ENCODE data around the gene PRRC2A.

PRRC2A gene

DNA sequence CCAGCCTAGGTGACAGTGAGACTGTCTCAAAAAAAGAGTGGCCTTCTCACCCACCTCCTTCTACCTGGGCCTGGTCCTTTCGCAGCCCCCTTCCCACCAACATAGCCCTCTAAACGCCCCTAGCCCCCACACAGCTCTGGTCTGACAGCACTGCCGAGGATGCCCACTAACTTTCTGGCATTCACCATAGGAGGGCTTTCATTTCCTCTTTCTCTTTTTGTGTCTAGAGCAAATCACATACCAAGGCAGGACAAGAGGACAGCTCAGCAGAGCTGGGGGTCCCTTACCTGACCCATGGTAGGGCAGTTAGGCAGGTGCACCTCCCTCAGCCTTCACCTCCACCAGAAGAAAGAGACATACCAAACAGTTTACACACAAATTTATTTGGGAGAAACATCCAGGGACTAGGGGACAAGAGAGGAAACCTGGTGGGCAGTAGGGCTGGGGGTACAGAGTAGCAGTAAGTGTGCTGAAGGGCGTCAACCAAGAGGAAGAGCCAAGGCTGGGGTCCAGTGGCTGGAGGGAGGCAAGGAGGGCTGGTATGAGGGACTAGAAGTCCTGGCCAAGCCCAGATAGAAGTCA is 55.9 kb downstream of the PRRC2A start:
- DNase-seq = no peak

DNA sequence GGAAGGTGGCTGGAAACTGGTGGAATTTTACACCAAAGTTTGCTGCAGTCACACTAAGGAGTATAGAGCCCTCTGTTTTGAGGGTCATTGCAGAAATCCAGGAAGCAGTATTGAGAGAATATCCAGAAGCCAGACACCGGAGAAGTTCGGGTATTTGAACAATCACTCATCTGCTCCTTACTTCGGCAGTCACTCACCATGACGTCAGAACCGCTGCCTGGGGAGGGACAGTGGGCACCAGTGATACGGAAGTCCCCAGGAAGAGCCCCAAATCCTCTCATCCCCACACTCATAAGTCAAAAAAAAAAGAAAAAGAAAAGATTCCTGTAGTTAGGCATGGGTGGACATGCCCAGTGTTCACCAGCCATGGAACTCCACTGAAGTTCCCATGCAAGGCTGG is 56.4 kb downstream of the PRRC2A start:
- DNase-seq = no peak

DNA sequence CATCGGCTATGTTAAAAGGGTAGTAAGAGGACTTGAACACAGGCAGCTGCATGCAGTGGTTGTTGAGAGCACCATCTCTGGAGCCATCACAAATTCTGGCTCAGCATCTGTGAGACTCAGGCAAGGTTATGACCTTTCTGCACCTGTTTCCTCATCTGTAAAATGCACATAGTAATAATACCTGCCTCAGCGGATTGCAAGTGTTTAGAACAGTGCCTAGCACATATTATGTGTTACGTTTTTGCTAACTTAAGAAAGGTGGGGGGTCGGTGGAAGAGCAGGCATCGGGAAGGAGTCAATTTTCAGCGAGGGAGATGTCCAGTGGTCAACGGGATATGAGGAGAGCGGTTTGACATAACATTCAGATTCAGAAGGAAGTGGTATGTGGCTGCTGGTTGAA is 57.4 kb downstream of the PRRC2A start:
- no peak for DNase-seq

DNA sequence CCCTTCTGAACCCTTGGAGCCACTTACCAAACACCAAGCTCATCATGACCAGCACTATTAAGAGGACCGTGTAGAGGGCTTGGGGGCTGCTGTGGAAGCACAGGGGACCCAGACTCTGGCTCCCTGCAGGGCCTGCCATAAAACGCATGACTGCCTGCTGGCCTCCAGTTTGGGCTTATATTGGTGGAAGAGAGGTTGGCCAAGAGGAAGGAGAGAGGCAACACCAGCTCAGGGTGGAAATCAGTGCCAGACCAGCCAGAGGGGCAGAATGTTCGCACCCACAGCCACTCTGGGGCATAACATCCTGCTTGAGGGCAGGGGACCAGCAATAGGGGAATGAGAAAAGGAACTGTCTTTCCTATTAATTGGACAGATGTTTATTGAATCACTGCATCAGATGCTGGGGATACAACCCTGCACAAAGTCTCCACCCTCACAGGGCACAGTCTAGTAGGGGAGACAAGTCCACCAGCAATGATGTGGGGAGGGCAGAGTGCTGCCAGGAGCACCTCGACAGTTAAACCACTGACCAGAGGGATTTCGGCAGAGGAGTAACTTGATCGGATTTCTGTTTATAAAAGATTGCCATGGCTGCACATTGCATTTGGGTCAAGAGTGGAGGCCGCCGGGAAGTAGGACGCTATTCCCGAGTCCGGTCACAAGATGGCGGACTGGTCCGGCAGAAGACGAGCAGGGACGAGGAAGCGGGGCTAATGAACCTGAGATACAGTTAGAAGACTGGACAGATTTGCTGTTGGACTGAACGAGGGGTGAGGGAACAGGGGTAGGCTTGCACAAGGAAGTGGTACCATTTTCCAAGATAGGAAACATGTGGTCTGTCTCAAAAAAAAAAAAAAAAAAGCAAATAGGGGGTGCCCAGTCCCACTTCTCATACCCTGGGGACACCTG is 60.0 kb downstream of the PRRC2A start, which contains the start of gene LY6G5C:
Gene LY6G5C, minus strand, starts transcription at position 842 of the 909 bp plus-strand sequence. Its CDS starts 694 bp downstream, at position 148.
- peak; percentile 35 for DNase-seq

DNA sequence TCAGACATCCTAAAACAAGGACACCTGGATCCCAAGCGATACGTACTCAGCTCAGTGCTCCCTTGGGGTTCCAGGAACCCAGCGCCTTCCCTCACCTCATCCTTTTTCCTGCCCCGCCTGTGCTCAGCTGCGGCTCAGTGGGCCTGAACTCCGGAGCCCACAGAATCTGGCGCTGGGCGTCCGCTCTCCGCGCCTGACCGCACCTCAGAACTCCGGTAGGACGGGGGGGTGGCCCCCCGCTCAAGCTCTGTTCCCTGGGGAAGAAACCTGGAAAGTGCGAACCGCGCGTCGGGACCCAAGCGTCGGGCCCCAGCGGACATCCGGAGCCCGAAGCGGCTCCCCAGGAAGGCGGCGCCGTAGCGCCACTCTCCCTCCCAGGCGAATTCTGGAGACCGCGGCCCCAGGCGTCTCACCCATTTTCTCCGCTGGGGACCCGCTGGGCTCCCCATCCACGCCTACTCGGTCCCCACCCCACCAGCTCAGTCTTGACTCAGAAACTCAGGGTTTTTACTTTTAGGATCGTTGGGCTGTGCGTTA is 60.7 kb downstream of the PRRC2A start:
- DNase-seq = peak; percentile 3

DNA sequence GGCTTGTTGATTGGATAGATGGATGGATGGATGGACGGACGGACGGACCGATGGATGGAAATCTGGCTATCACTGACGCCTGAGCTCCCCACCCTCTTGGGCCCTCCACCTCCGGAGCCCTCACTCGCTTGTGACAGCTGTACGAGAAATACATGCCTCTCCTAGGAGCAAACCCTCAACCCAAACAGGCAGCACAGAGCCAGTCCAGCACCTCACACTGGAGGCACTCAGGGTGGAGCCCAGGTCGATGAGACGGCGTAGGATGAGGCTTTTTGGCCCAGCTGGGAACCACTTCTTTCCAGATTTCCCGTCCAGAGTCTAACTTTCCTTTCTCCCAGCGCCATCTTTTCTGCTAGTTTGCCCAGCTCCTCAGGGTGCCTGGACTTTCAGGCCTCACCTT is 63.1 kb downstream of the PRRC2A start:
- no peak for DNase-seq

DNA sequence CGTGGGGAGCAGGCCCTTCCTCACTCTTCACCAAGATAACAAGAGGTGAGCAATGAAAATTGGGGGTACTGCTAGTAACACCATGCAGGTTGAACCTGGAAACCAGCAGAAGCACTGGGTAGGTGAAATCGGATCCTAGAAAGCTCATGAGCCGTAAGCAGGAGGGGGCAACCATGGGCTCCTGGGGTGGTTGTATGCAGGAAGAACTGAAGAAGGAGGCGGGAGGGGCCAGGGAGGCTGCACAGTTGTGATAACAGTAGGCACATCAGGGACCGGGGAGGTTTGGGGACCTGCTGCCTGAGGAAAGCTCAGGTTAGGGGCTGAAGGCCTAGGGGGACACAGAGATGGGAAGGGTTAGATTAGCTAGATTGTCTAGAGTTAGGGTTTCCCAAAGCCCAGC is 66.0 kb downstream of the PRRC2A start:
- no peak for DNase-seq

DNA sequence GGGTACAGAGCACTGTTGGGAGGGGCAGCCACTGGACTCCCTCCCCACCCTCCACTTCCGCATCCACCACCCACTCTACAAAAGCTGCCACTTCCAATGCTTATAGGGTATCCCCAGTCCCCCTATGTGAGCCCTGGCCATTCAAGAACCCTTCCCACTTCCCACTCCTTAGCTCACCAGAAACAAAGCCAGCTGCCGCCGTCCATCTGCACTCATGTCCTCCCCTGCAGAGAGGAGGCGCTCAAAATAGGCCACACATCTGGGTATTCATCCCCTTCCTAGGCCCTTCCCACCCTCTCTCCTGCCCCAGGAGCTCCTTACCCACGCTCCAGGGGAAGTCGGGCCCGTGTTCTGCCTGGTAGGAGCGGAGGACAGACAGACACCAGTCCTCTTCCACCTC is 66.8 kb downstream of the PRRC2A start:
- DNase-seq = no peak
